GM23338 (cell line): ENCODE results near the gene SLAMF8. TPM values are rescaled to one million over a fixed set of nuclear protein-coding genes. Genes with fewer than 3 reads are reported as not detected.

Source experiments
- ATAC-seq: fragments of 200-7000 bp; cut with Tn5 transposase; 3 replicates; pipeline ENCODE4 v1.9.1; 2020
- DNase-seq: peaks from one replicate; pipeline ENCODE4 v3.0.0-alpha.2; 2015; ENCODE audit warnings: low spot score
- H2AFZ ChIP-seq: fragments of 200-600 bp; sonication (generic); 2 replicates; pipeline ENCODE4 v1.8.0; 2016; ENCODE audit warnings: antibody characterized with exemption, mild to moderate bottlenecking, moderate library complexity
- H3F3A ChIP-seq: fragments of 200-600 bp; sonication (generic); replicated peaks from 2 replicates; pipeline ENCODE4 v1.8.0; 2017; ENCODE audit warnings: antibody characterized with exemption, mixed run types, low read depth
- H3K27ac ChIP-seq: fragments of 200-600 bp; sonication (generic); 2 replicates; pipeline ENCODE4 v1.6.1; 2016; ENCODE audit warnings: low read depth
- H3K27me3 ChIP-seq: fragments of 200-600 bp; sonication (generic); 2 replicates; pipeline ENCODE4 v1.8.0; 2016; ENCODE audit warnings: mild to moderate bottlenecking, mixed run types, moderate library complexity; ENCODE audit not compliant: insufficient read depth
- H3K36me3 ChIP-seq: fragments of 200-600 bp; sonication (generic); 2 replicates; pipeline ENCODE4 v1.8.0; 2016; ENCODE audit warnings: mild to moderate bottlenecking; ENCODE audit not compliant: insufficient read depth
- H3K4me1 ChIP-seq: fragments of 200-600 bp; sonication (generic); 2 replicates; pipeline ENCODE4 v1.8.0; 2016; ENCODE audit warnings: mild to moderate bottlenecking, moderate library complexity; ENCODE audit not compliant: insufficient read depth
- H3K4me2 ChIP-seq: fragments of 200-600 bp; sonication (generic); 2 replicates; pipeline ENCODE4 v1.7.1; 2017; ENCODE audit warnings: mixed run types
- H3K4me3 ChIP-seq: fragments of 200-600 bp; sonication (generic); 2 replicates; pipeline ENCODE4 v1.6.1; 2016; ENCODE audit warnings: mixed run types
- H3K79me2 ChIP-seq: fragments of 200-600 bp; sonication (generic); replicated peaks from 2 replicates; pipeline ENCODE4 v1.8.0; 2017; ENCODE audit warnings: mild to moderate bottlenecking; ENCODE audit not compliant: insufficient read depth
- H3K9me2 ChIP-seq: fragments of 200-600 bp; sonication (generic); 2 replicates; pipeline ENCODE4 v1.8.0; 2017; ENCODE audit not compliant: insufficient read depth
- H4K20me1 ChIP-seq: fragments of 200-600 bp; sonication (generic); replicated peaks from 2 replicates; pipeline ENCODE4 v1.8.0; 2017; ENCODE audit warnings: mild to moderate bottlenecking; ENCODE audit not compliant: insufficient read depth
- H3K27ac Mint-ChIP-seq: 2 replicates; pipeline ENCODE4 v1.8.0; 2020; ENCODE audit warnings: inconsistent platforms, mild to moderate bottlenecking, moderate library complexity, mixed read lengths
- H3K27me3 Mint-ChIP-seq: 3 replicates; pipeline ENCODE4 v1.8.0; 2022; ENCODE audit warnings: low read depth, mild to moderate bottlenecking, moderate library complexity, mixed read lengths, inconsistent platforms; ENCODE audit not compliant: insufficient read depth, poor library complexity
- H3K36me3 Mint-ChIP-seq: 3 replicates; pipeline ENCODE4 v1.8.0; 2021; ENCODE audit warnings: low read depth, mild to moderate bottlenecking, inconsistent platforms, moderate library complexity, mixed read lengths
- H3K4me1 Mint-ChIP-seq: 3 replicates; pipeline ENCODE4 v1.8.0; 2020; ENCODE audit warnings: mild to moderate bottlenecking, inconsistent platforms, mixed read lengths
- H3K4me3 Mint-ChIP-seq: 3 replicates; pipeline ENCODE4 v1.8.0; 2021; ENCODE audit warnings: moderate library complexity, mild to moderate bottlenecking, inconsistent platforms, mixed read lengths
- H3K9me3 Mint-ChIP-seq: 3 replicates; pipeline ENCODE4 v1.8.0; 2020; ENCODE audit warnings: moderate library complexity, mild to moderate bottlenecking, inconsistent platforms, mixed read lengths
- CREB1 ChIP-seq: fragments of 250-450 bp; sonication (Bioruptor Pico); IDR thresholded peaks from 2 replicates; pipeline ENCODE4 v1.5.0; 2020; ENCODE audit warnings: low read depth, mild to moderate bottlenecking, moderate library complexity
- ETS1 ChIP-seq: IDR thresholded peaks from 2 replicates; pipeline ENCODE4 v1.6.1; 2016; ENCODE audit warnings: antibody characterized with exemption
- EZH2 ChIP-seq: fragments of 200-600 bp; sonication (generic); IDR thresholded peaks from one replicate; pipeline ENCODE4 v1.8.0; 2017; ENCODE audit warnings: antibody characterized with exemption, mild to moderate bottlenecking, low read depth; ENCODE audit not compliant: unreplicated experiment
- EZH2phosphoT487 ChIP-seq: fragments of 200-600 bp; sonication (generic); IDR thresholded peaks from one replicate; pipeline ENCODE4 v1.8.1; 2018; ENCODE audit warnings: antibody characterized with exemption; ENCODE audit not compliant: unreplicated experiment
- JUNB ChIP-seq: IDR thresholded peaks from one replicate; pipeline ENCODE4 v1.6.1; 2016; ENCODE audit warnings: antibody characterized with exemption; ENCODE audit not compliant: unreplicated experiment
- NANOG ChIP-seq: IDR thresholded peaks from 2 replicates; pipeline ENCODE4 v1.6.1; 2016; ENCODE audit warnings: antibody characterized with exemption, borderline replicate concordance
- POLR2AphosphoS5 ChIP-seq: IDR thresholded peaks from 2 replicates; pipeline ENCODE4 v1.6.1; 2016; ENCODE audit warnings: antibody characterized with exemption, low read depth
- STAT1 ChIP-seq: IDR thresholded peaks from one replicate; pipeline ENCODE4 v1.6.1; 2016; ENCODE audit warnings: antibody characterized with exemption; ENCODE audit not compliant: unreplicated experiment
- ZNF331 ChIP-seq: fragments of 250-450 bp; sonication (Bioruptor Pico); IDR thresholded peaks from 2 replicates; pipeline ENCODE4 v1.5.0; 2020; ENCODE audit warnings: low read depth, mild to moderate bottlenecking, moderate library complexity
- polyA plus RNA-seq: library from polyadenylated mRNA; unstranded; fragments of >200 nt; fragmentation: Nextera tagmentation; extraction: Ambion mirVana; gene quantifications from 2 replicates; pipeline ENCODE4 v1.2.1, GENCODE V29; 2016
- total RNA-seq: library from RNA; depleted of rRNA; stranded (reverse); fragments of >200 nt; shearing (Covaris generic); gene quantifications from 2 replicates; pipeline ENCODE4 v1.2.3, GENCODE V29; 2014
- TF ChIP-seq, protein P1 (sequence below): IDR thresholded peaks from one replicate; pipeline ENCODE4 v1.6.1; 2018; ENCODE audit warnings: antibody characterized with exemption; ENCODE audit not compliant: unreplicated experiment
- TF ChIP-seq, protein P2 (sequence below), 2 experiments: fragments of 200-600 bp in 1 of 2; sonication (generic) in 1 of 2; conservative IDR thresholded peaks; 2 replicates each; pipeline versions ENCODE4 v1.5.1 to v1.6.1; 2016 to 2017; ENCODE audit warnings: antibody characterized with exemption in 2 of 2, low read depth in 2 of 2, mild to moderate bottlenecking in 2 of 2, moderate library complexity in 1 of 2

Gene SLAMF8
- total and polyA plus RNA-seq, 2 experiments from 2014 or later = not detected

GRCh38 chr1:159872891-159873290, 46.2 kb downstream of the SLAMF8 start:
- no peaks in the 10 kb centered on the region for H3K9me3 Mint-ChIP-seq
- Histone ChIP-seq H2AFZ (no peak overlapping the region), H3K9me2 (no peaks in the 10 kb centered on the region; the same call in 1 of the 2 replicates), H3K4me3 (no peak overlapping the region), H3K36me3 (no peaks in the 10 kb centered on the region; the same call in 1 of the 2 replicates), H3K4me2 (no peak overlapping the region), H3K27ac (no peak overlapping the region), H3K79me2 (no peaks in the 10 kb centered on the region), H3F3A (no peaks in the 10 kb centered on the region), H3K27me3 (no peaks in the 10 kb centered on the region), H4K20me1 (no peaks in the 10 kb centered on the region), H3K4me1 (no peaks in the 10 kb centered on the region)
- no peak for ATAC-seq
- H3K27ac Mint-ChIP-seq = no peak overlapping the region; the same call in 1 of the 2 replicates
- DNase-seq = peak; percentile 17
- H3K4me3 Mint-ChIP-seq = no peak overlapping the region
- H3K36me3 Mint-ChIP-seq = no peaks in the 10 kb centered on the region
- peaks cover 3% of the 10 kb centered on the region for H3K27me3 Mint-ChIP-seq
- no peak for TF ChIP-seq STAT1
- TF ChIP-seq ETS1 = no peak
- no peak for TF ChIP-seq POLR2AphosphoS5
- TF ChIP-seq, protein P1, sequence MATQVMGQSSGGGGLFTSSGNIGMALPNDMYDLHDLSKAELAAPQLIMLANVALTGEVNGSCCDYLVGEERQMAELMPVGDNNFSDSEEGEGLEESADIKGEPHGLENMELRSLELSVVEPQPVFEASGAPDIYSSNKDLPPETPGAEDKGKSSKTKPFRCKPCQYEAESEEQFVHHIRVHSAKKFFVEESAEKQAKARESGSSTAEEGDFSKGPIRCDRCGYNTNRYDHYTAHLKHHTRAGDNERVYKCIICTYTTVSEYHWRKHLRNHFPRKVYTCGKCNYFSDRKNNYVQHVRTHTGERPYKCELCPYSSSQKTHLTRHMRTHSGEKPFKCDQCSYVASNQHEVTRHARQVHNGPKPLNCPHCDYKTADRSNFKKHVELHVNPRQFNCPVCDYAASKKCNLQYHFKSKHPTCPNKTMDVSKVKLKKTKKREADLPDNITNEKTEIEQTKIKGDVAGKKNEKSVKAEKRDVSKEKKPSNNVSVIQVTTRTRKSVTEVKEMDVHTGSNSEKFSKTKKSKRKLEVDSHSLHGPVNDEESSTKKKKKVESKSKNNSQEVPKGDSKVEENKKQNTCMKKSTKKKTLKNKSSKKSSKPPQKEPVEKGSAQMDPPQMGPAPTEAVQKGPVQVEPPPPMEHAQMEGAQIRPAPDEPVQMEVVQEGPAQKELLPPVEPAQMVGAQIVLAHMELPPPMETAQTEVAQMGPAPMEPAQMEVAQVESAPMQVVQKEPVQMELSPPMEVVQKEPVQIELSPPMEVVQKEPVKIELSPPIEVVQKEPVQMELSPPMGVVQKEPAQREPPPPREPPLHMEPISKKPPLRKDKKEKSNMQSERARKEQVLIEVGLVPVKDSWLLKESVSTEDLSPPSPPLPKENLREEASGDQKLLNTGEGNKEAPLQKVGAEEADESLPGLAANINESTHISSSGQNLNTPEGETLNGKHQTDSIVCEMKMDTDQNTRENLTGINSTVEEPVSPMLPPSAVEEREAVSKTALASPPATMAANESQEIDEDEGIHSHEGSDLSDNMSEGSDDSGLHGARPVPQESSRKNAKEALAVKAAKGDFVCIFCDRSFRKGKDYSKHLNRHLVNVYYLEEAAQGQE = no peak
- TF ChIP-seq EZH2 = no peak
- TF ChIP-seq, protein P2, sequence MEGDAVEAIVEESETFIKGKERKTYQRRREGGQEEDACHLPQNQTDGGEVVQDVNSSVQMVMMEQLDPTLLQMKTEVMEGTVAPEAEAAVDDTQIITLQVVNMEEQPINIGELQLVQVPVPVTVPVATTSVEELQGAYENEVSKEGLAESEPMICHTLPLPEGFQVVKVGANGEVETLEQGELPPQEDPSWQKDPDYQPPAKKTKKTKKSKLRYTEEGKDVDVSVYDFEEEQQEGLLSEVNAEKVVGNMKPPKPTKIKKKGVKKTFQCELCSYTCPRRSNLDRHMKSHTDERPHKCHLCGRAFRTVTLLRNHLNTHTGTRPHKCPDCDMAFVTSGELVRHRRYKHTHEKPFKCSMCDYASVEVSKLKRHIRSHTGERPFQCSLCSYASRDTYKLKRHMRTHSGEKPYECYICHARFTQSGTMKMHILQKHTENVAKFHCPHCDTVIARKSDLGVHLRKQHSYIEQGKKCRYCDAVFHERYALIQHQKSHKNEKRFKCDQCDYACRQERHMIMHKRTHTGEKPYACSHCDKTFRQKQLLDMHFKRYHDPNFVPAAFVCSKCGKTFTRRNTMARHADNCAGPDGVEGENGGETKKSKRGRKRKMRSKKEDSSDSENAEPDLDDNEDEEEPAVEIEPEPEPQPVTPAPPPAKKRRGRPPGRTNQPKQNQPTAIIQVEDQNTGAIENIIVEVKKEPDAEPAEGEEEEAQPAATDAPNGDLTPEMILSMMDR (conservative IDR thresholded peaks at IDR 0.05; ENCODE audit: low read depth in 2 of 2) = no peak
- TF ChIP-seq NANOG = no peak
- H3K4me1 Mint-ChIP-seq = peaks cover 4% of the 10 kb centered on the region; the same call in 2 of the 3 replicates

DNA sequence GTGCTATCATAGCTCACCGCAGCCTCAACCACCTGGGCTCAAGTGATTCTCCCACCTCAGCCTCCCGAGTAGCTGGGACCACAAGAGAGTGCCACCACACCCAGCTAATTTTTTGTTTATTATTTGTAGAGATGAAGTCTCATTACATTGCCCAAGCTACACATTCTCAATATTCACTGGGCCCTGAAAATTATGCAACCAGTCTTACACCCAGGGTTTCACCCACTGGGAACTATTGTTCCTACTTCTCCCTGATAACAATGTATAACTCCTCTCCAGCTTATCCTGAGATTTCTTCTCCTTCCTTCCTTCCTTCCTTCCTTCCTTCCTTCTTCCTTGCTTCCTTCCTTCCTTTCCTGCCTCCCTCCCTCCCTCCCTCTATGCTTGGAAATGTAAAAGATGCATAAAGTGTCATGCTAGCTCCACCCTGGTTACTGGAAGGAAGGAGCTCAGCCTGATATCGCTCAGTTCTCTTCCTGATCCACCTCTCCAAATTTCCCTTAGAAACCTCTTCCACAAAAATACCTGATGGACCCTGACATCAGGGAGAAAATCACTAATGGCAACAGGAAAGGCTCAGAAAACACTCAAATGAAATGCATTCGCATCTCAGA, 47.0 kb downstream of the SLAMF8 start:
- Mint-ChIP-seq H3K27me3 (peaks cover 3% of the 10 kb centered on the region), H3K4me3 (no peak overlapping the region), H3K4me1 (peaks cover 4% of the 10 kb centered on the region; the same call in 2 of the 3 replicates), H3K27ac (no peak overlapping the region), H3K36me3 (no peaks in the 10 kb centered on the region), H3K9me3 (no peaks in the 10 kb centered on the region)
- H3K4me3 ChIP-seq = no peak overlapping the region
- no peak for ATAC-seq
- no peak overlapping the region for H3K4me2 ChIP-seq
- no peaks in the 10 kb centered on the region for H3K4me1 ChIP-seq
- H2AFZ ChIP-seq = no peak overlapping the region
- no peaks in the 10 kb centered on the region for H3K36me3 ChIP-seq
- no peaks in the 10 kb centered on the region; the same call in 1 of the 2 replicates for H3K9me2 ChIP-seq
- no peaks in the 10 kb centered on the region for H4K20me1 ChIP-seq
- H3K79me2 ChIP-seq = no peaks in the 10 kb centered on the region
- no peak for DNase-seq
- no peaks in the 10 kb centered on the region for H3K27me3 ChIP-seq
- H3F3A ChIP-seq = no peaks in the 10 kb centered on the region
- H3K27ac ChIP-seq = no peak overlapping the region
- TF ChIP-seq ZNF331 (CRISPR knock-in tag) = no peak
- no peak for TF ChIP-seq CREB1
- no peak for TF ChIP-seq POLR2AphosphoS5
- TF ChIP-seq EZH2 = no peak
- TF ChIP-seq, protein P2 (conservative IDR thresholded peaks at IDR 0.05; ENCODE audit: low read depth in 2 of 2) = no peak
- no peak for TF ChIP-seq JUNB
- no peak for TF ChIP-seq STAT1
- no peak for TF ChIP-seq ETS1
- TF ChIP-seq EZH2phosphoT487 = no peak
